Fibroblast of lung (primary cell): ENCODE results near the gene CCDC88C.

Source experiments
- CTCF ChIP-seq, 2 donors: IDR thresholded peaks in 1 of 2; conservative IDR thresholded peaks in 1 of 2; 1 replicate in 1 of 2; 2 replicates in 1 of 2; pipeline ENCODE4 v1.5.1; 2011 to 2012; ENCODE audit warnings: low read length in 2 of 2, control low read depth in 1 of 2, inconsistent platforms in 1 of 2, low read depth in 1 of 2, mild to moderate bottlenecking in 1 of 2
- EZH2 ChIP-seq: IDR thresholded peaks from 2 replicates; pipeline ENCODE4 v1.5.1; 2012; ENCODE audit warnings: low read length, control low read depth, mild to moderate bottlenecking; ENCODE audit errors: missing control alignments

- no peak for TF ChIP-seq EZH2
- peak; percentile 85 to 87 for TF ChIP-seq CTCF (conservative IDR thresholded peaks at IDR 0.05 in 1 of 2, IDR thresholded peaks at IDR 0.05 in 1 of 2; ENCODE audit: low read depth in 1 of 2, low read length in 2 of 2)
Observed at GRCh38 chr14:91286530-91286937, 131.1 kb downstream of the CCDC88C start.
